ENCODE data around the gene WDR62.

The WDR62 gene

GRCh38 chr19:36079389-36079945, 24.8 kb downstream of the WDR62 start:
- DNase-seq (ENCODE audit: low read depth in 2 of 2): no peak

- DNase-seq (ENCODE audit: low read depth in 2 of 2): no peak
These were observed 26.7 kb downstream of the WDR62 start for GRCh38 chr19:36081385-36081784.

DNA sequence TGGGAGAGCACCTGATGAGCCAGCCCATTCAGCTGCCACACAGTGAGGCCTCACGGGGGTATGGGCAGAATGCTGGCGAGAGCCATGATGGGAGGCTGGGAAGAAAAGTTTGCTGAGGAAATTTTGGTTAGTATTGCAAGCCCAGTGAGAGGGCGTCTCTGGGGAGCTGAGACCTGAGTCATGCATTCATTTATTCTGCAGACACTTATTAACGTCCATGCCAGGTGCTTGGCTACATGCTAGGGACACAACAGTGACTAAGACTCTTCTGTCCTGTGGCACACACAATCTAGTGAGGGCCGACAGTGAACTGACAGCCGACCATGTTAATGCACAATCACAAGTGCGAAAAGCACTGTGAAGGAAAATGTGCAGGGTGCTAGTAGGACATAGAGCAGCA, 27.2 kb downstream of the WDR62 start:
- DNase-seq (ENCODE audit: low read depth in 2 of 2): no peak

DNA sequence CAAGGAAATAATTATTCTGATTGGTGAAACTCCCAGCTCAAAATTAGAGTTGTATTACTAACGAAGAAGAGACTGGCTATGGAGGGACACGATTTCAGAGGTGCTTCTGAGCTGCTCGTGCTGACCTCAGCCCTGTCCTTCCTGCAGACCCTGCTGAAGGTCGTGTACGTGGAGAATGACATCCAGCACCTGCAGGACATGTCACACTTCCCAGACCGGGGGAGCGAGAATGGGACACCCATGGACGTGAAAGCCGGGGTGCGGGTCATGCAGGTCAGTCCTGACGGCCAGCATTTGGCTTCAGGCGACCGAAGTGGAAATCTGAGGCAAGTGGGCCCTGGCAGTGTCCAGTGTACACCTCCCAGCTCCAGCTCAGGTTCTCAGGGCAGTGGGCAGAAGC, 28.2 kb downstream of the WDR62 start:
- DNase-seq (ENCODE audit: low read depth in 2 of 2): no peak

DNA sequence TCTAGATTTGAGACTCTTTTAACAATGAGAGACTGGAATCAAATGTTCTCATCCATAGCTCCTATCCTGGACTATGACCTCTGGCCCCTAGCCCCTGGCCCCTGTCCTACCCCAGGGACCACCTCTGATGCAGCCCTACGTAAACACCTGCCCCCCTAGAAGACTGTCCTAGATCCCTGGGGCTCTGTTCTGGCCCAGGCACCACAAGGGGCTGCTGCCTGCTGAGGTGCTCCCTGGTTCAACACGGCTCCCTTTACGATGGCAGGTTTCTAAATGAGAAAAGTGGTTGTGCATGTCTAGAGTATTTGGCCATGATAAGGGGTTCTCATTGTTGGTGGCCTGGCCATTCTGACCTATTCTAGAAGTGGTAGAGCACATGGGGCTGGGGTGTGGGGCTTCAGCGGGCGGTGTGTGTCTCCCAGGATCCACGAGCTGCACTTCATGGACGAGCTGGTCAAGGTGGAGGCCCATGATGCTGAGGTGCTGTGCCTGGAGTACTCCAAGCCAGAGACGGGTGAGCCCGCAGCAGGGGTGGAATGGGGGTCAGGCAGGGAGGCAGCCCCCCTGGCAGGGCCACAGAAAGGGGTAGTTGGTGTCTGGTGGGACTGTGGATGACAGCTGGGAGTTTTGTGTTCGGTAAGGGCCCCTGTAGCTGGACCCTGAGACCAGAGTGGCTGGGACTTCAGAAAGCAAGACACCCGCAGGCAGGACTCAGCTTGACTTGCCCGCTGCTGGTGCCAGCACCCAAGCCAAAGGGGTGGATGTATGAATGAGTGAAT, 29.7 kb downstream of the WDR62 start:
- no peak for DNase-seq (ENCODE audit: low read depth in 2 of 2)

GRCh38 chr19:36086326-36086725, 31.6 kb downstream of the WDR62 start:
- DNase-seq (ENCODE audit: low read depth in 2 of 2): no peak

DNA sequence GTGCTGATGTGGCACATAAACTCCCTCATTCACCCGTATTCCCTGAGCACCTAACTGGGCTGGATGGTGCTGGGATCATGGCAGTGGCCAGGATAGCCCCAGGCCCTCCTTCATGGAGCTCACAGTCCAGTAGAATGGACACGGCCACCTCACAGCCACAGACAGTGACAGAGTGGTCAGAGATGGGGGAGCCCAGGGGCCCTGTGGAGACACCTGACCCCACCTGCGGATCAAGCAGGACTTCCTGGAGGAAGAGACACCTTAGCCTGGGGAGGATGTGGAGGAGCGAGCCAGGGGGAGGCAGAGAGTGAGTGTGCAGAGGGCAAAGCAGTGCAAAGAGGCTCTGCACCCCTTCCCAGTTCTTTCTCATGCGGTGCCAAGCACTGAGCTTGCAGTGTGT, 35.1 kb downstream of the WDR62 start:
- no peak for DNase-seq (ENCODE audit: low read depth in 2 of 2)

GRCh38 chr19:36090910-36091695, 36.4 kb downstream of the WDR62 start:
- DNase-seq (ENCODE audit: low read depth in 2 of 2): no peak

DNA sequence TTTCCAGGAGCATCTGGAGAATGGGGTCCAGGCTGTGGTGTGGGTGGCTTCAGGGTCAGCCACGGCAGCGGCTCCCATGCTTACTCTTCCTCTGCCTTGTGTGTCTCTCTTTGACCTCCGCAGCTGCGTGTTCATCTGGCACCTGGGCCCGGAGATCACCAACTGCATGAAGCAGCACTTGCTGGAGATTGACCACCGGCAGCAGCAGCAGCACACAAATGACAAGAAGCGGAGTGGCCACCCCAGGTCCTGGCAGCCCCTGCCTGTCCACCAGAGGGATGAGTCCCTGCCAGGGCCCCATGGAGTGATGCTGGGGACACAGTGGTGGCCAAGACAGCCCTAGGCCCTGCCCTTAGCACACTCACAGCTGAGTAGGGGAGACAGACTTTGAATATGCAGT, 37.9 kb downstream of the WDR62 start:
- DNase-seq (ENCODE audit: low read depth in 2 of 2): no peak

DNA sequence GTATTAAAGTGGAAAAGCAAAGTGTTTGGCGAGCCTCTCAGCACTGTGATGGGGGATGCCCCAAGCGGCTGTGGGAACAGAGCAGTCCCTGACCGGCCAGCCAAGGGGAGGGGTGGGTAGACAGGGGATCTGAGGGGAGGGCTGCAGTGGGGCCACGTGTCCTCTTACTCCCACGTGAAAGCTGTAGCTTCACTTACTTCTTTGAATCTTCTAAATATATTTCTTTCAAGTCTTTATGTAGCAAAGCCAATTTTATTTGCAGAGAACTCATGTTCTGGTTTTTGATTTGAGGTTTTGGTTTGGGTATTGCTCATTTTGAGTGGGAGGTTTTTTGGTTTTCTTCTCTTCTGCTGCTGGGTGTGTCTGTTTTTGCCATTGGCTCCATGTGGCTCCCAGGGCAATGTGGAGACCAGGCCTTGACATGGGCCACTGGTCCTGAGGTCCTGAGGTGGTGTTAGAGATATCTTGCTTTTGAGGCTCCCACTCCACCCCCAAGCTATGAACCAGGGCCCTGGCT, 38.5 kb downstream of the WDR62 start:
- no peak for DNase-seq (ENCODE audit: low read depth in 2 of 2)

DNA sequence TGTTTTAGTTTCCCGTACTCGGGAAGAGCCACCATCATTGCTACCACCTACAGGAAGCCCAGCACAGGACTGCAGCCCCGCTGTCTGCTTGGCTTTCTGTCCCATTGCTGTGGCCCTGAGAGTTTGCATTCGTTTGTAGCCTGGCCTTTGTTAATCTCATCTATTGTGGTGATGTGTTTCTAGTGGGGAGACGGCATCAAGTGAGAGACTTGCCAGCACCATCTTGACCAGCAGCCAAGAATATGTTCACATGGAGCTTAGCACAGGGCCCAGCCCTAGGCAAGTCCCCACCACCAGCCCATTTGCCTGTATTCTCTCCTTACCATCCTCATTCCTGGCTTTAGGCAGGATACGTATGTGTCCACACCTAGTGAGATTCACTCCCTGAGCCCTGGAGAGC, 39.0 kb downstream of the WDR62 start:
- DNase-seq (ENCODE audit: low read depth in 2 of 2): no peak

- no peak for DNase-seq (ENCODE audit: low read depth in 2 of 2)
These were observed 42.3 kb downstream of the WDR62 start for GRCh38 chr19:36097036-36097435.

DNA sequence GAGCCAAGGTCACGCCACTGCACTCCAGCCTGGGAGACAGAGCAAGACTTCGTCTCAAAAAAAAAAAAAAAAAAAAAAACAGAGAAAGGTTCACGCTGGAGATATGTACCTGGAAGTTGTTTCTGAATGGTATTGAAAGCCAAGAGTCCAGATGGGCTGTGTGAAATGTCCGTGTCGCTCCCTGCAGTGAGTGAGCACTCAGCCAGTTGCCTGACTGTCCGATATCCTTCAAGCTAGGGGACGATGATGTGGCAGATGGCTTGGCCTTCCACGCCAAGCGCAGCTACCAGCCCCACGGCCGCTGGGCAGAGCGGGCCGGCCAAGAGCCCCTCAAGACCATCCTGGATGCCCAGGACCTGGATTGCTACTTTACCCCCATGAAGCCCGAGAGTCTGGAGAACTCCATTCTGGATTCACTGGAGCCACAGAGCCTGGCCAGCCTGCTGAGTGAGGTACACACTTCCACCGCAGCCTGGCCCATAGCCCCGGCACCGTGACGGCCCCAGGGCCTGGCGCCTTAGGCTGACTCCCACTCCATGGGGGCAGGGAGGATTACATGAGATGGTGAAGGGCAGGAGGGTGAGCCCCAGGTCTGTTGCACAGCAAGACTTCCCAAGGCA, 44.6 kb downstream of the WDR62 start:
- no peak for DNase-seq (ENCODE audit: low read depth in 2 of 2)

- DNase-seq (ENCODE audit: low read depth in 2 of 2): no peak
These were observed 45.8 kb downstream of the WDR62 start for GRCh38 chr19:36100476-36100875.

DNA sequence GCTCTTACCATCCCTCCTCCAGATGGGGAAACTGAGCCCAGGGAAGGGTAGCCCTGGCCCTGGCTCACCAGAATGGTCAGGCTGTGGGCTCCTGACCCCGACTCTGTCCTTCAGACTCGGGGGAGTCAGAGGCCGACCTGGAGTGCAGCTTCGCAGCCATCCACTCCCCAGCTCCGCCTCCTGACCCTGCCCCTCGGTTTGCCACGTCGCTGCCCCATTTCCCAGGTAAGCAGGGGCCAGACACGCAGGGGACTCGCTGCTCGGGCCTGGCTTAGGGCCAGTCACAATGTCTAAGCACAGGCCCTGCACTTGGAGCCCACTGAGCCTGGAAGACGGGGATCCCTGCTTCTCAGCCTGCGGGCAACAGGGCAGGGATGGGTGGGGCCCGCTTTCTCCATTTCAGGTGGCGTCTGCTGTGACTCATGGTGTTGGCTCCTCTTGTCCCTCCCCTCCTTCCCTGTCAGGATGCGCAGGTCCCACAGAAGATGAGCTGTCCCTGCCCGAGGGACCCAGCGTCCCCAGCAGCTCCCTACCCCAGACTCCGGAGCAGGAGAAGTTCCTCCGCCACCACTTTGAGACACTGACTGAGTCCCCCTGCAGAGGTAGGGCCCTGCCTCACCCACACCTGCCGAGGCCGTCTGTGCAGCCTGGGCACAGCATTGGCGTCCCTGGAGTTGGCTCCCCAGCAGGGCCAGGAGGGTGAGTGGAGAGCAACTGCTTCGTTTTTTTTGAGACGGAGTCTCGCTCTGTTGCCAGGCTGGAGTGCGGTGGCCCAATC, 47.0 kb downstream of the WDR62 start:
- DNase-seq (ENCODE audit: low read depth in 2 of 2): no peak

DNA sequence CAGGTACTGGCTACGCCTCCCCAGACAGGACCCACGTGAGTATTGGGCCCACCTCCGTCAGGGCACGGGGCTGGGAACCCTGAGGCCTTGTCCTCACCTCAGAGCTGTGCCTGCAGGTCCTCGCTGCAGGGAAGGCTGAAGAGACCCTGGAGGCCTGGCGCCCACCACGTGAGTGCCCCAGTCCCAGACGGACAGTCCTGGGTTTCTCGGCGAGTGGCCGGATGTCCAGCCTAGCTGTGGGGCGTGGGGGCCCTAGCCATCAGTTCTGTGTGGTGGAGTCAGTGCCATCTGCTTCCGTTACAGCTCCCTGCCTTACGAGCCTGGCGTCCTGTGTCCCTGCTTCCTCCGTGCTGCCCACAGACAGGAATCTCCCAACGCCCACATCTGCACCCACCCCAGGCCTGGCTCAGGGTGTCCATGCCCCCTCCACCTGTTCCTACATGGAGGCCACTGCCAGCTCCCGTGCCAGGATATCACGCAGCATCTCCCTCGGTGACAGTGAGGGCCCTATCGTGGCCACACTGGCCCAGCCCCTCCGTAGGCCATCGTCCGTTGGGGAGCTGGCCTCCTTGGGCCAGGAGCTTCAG, 48.4 kb downstream of the WDR62 start:
- no peak for DNase-seq (ENCODE audit: low read depth in 2 of 2)

DNA sequence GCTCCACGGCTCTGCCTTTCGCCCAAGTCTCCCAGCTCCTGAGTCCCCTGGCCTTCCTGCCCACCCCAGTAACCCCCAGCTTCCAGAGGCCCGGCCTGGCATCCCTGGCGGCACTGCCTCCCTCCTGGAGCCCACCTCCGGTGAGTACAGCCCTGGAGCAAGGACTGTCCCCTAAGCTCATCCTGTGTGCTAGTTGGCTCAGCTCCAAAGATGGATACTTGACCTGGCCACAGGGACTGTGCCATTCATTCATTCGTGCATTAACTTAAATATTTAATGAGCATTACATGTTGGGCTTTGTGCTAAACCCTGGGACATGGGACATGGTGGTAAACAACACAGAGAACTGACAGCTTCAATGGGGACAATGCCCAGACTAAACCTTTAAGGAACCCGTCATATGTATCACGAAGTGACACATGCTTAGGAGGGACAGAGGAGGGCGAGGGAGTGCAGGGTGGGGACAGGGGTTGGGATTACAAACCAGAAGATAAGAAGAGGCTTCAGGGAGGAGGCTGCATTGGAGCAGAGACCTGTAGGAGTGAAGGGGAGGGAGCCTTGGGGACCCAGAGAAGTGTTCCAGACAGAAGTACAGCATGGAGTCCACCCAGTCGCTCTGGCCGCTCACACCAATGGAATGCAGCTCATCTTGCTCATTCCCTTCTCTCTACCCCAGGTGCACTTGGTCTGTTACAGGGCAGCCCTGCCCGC, 49.3 kb downstream of the WDR62 start:
- DNase-seq (ENCODE audit: low read depth in 2 of 2): no peak

GRCh38 chr19:36106441-36106840, 51.7 kb downstream of the WDR62 start:
- no peak for DNase-seq (ENCODE audit: low read depth in 2 of 2)

- DNase-seq (ENCODE audit: low read depth in 2 of 2): no peak
These were observed 52.3 kb downstream of the WDR62 start for GRCh38 chr19:36106991-36107390.

DNA sequence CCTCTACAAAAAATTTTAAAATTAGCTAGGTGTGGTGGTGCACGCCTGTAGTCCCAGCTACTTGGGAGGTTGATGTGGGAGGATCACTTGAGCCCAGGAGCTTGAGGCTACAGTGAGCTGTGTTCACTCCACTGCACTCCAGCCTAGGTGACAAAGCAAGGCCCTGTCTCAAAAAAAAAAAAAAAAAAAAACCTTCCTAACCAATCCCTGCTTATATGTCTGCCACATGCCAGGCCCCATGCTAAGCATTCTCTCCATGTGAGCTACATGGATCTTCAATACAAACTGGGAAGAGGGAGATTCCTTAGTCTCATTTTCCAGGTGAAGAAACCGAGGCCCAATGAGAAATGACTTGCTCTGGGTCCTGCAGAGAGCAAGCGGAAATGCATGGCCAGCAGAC, 54.0 kb downstream of the WDR62 start:
- DNase-seq (ENCODE audit: low read depth in 2 of 2): no peak
